Hepatocyte (in vitro differentiated cells): Measurements from ENCODE around the gene CHN1. TPM values are rescaled to one million over a fixed set of nuclear protein-coding genes. Genes with fewer than 3 reads are reported as not detected.

Experiments
- DNase-seq: peaks from one replicate; pipeline ENCODE4 v3.0.0-alpha.2; 2016; ENCODE audit warnings: low spot score
- H2AFZ ChIP-seq: fragments of 200-600 bp; sonication (generic); 2 replicates; pipeline ENCODE4 v1.6.0; 2016; ENCODE audit warnings: antibody characterized with exemption, mild to moderate bottlenecking
- H3K27ac ChIP-seq: fragments of 200-600 bp; sonication (generic); 2 replicates; pipeline ENCODE4 v1.5.1; 2016; ENCODE audit warnings: mild to moderate bottlenecking
- H3K27me3 ChIP-seq: fragments of 200-600 bp; sonication (generic); 2 replicates; pipeline ENCODE4 v1.6.1; 2016
- H3K36me3 ChIP-seq: fragments of 200-600 bp; sonication (generic); replicated peaks from 2 replicates; pipeline ENCODE4 v1.5.1; 2016; ENCODE audit warnings: low read depth; ENCODE audit not compliant: insufficient read depth
- H3K4me1 ChIP-seq: fragments of 200-600 bp; sonication (generic); 2 replicates; pipeline ENCODE4 v1.5.1; 2016; ENCODE audit warnings: mild to moderate bottlenecking, moderate library complexity; ENCODE audit not compliant: insufficient read depth
- H3K4me2 ChIP-seq: fragments of 200-600 bp; sonication (generic); 2 replicates; pipeline ENCODE4 v1.6.0; 2016
- H3K4me3 ChIP-seq: fragments of 200-600 bp; sonication (generic); 2 replicates; pipeline ENCODE4 v1.5.1; 2016; ENCODE audit warnings: mild to moderate bottlenecking
- H3K79me2 ChIP-seq: fragments of 200-600 bp; sonication (generic); 2 replicates; pipeline ENCODE4 v1.6.0; 2017; ENCODE audit warnings: mild to moderate bottlenecking
- H3K9me2 ChIP-seq: fragments of 200-600 bp; sonication (generic); replicated peaks from 2 replicates; pipeline ENCODE4 v1.6.0; 2017; ENCODE audit warnings: mild to moderate bottlenecking; ENCODE audit not compliant: insufficient read depth
- H3K9me3 ChIP-seq: fragments of 200-600 bp; sonication (generic); 2 replicates; pipeline ENCODE4 v1.5.1; 2016; ENCODE audit warnings: low read depth, mild to moderate bottlenecking
- H4K20me1 ChIP-seq: fragments of 200-600 bp; sonication (generic); 2 replicates; pipeline ENCODE4 v1.6.0; 2016; ENCODE audit warnings: mild to moderate bottlenecking; ENCODE audit not compliant: insufficient read depth, poor library complexity, severe bottlenecking
- CTCF ChIP-seq: fragments of 200-600 bp; sonication (generic); IDR thresholded peaks from 2 replicates; pipeline ENCODE4 v1.5.1; 2016; ENCODE audit warnings: antibody characterized with exemption, mild to moderate bottlenecking; ENCODE audit not compliant: poor library complexity
- EZH2 ChIP-seq: fragments of 200-600 bp; sonication (generic); IDR thresholded peaks from 2 replicates; pipeline ENCODE4 v1.6.1; 2016; ENCODE audit warnings: antibody characterized with exemption, mild to moderate bottlenecking, borderline replicate concordance
- EZH2phosphoT487 ChIP-seq: fragments of 200-600 bp; sonication (generic); IDR thresholded peaks from one replicate; pipeline ENCODE4 v1.6.1; 2018; ENCODE audit warnings: antibody characterized with exemption, mild to moderate bottlenecking, low read depth, moderate library complexity; ENCODE audit not compliant: unreplicated experiment, severe bottlenecking
- WGBS: methylation state at CpG from one replicate; pipeline ENCODE4 v1.1.6; 2016; ENCODE audit warnings: low lambda C conversion rate; ENCODE audit errors: missing lambda C conversion rate; 5-methylcytosine and 5-hydroxymethylcytosine counted together
- polyA plus RNA-seq: library from polyadenylated mRNA; unstranded; fragments of >200 nt; fragmentation: Nextera tagmentation; extraction: Ambion mirVana; gene quantifications from 2 replicates; pipeline ENCODE4 v1.2.1, GENCODE V29; 2016
- total RNA-seq: library from RNA; depleted of rRNA; stranded (reverse); fragments of >200 nt; gene quantifications from 2 replicates; pipeline ENCODE4 v1.2.3, GENCODE V29; 2014

The CHN1 gene
- total and polyA plus RNA-seq, 2 experiments from 2014 or later = 19.2 to 23.0 TPM

DNA sequence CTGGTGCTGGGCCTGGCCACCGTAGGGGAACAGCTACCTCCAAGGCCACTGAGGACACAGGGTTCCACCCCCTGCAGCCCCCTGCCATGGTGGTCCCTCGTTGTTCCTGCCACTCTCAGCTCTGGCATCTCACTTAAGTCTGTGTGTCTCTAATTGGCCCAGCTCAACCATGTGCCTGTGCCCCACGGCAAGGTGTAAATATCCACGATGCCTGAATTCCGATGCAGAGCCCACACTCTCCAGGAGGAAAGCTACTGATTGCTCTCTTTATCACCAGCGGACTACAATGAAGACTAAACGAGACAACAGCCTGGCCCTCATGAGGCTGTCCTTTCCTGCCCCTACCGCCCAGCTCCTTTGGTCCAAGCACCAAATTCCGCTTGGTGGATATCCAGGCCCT lies 223.9 kb downstream of the CHN1 start:
- Histone ChIP-seq H3K27ac (no peak overlapping the region), H3K4me3 (no peak overlapping the region), H3K9me3 (no peaks in the 10 kb centered on the region), H3K27me3 (no peaks in the 10 kb centered on the region), H3K4me1 (peaks cover 23% of the 10 kb centered on the region), H2AFZ (no peak overlapping the region), H3K4me2 (no peak overlapping the region), H3K79me2 (no peaks in the 10 kb centered on the region), H3K36me3 (no peaks in the 10 kb centered on the region), H4K20me1 (no peaks in the 10 kb centered on the region), H3K9me2 (no peaks in the 10 kb centered on the region)
- no peak for TF ChIP-seq EZH2
- TF ChIP-seq EZH2phosphoT487 = no peak
- TF ChIP-seq CTCF = no peak
- 87% methylated on average over 9 of the region's 9 CpGs for WGBS
- no peak for DNase-seq

DNA sequence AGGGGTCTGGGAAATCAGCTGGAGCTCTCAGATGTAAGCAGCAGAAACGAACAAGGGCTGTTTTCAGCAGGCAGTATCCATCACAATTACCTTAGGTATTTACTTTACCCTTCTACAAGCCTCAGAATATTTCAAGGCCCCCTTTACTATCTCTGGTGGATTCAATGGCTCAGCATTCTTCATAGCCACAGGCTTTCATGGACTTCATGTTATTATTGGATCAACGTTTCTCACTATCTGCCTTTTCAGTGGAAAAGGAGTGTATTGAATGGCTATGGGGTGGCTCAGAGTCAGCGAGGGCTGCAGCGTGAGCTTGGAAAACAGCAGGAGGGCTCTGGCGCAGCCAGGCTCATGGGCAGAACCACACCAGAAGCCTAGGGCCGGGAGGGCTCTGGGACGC lies 224.3 kb downstream of the CHN1 start:
- Histone ChIP-seq H3K4me2 (no peak overlapping the region), H3K9me2 (no peaks in the 10 kb centered on the region), H3K27ac (no peak overlapping the region), H3K79me2 (no peaks in the 10 kb centered on the region), H3K27me3 (no peaks in the 10 kb centered on the region), H2AFZ (no peak overlapping the region), H3K4me1 (peaks cover 23% of the 10 kb centered on the region), H3K4me3 (no peak overlapping the region), H4K20me1 (no peaks in the 10 kb centered on the region), H3K9me3 (no peaks in the 10 kb centered on the region), H3K36me3 (no peaks in the 10 kb centered on the region)
- 71% methylated on average over 7 of the region's 7 CpGs for WGBS
- DNase-seq = no peak
- TF ChIP-seq EZH2phosphoT487 = no peak
- no peak for TF ChIP-seq CTCF
- TF ChIP-seq EZH2 = no peak

GRCh38 chr2:174780191-174780840 lies 224.9 kb downstream of the CHN1 start:
- H2AFZ ChIP-seq = no peak overlapping the region
- no peaks in the 10 kb centered on the region for H3K9me3 ChIP-seq
- DNase-seq = no peak
- H3K79me2 ChIP-seq = no peaks in the 10 kb centered on the region
- no peak overlapping the region for H3K4me2 ChIP-seq
- H3K36me3 ChIP-seq = no peaks in the 10 kb centered on the region
- 84% methylated on average over 5 of the region's 5 CpGs for WGBS
- no peaks in the 10 kb centered on the region for H3K27me3 ChIP-seq
- TF ChIP-seq EZH2 (no peak), EZH2phosphoT487 (no peak), CTCF (no peak)
- no peak overlapping the region for H3K27ac ChIP-seq
- H3K4me1 ChIP-seq = peaks cover 23% of the 10 kb centered on the region
- no peak overlapping the region for H3K4me3 ChIP-seq
- H3K9me2 ChIP-seq = no peaks in the 10 kb centered on the region
- no peaks in the 10 kb centered on the region for H4K20me1 ChIP-seq
